ENCODE results near the gene DENND1B. TPM values are rescaled to one million over a fixed set of nuclear protein-coding genes. Genes with fewer than 3 reads are reported as not detected.
"Not testable (repeated sequence)": the region's sequence is repeated elsewhere in the genome, so short reads cannot be mapped to it uniquely, and the experiment has no call there.

Gene DENND1B
- total RNA-seq, 1 experiment from 2014 or later, result 20.9 TPM

DNA sequence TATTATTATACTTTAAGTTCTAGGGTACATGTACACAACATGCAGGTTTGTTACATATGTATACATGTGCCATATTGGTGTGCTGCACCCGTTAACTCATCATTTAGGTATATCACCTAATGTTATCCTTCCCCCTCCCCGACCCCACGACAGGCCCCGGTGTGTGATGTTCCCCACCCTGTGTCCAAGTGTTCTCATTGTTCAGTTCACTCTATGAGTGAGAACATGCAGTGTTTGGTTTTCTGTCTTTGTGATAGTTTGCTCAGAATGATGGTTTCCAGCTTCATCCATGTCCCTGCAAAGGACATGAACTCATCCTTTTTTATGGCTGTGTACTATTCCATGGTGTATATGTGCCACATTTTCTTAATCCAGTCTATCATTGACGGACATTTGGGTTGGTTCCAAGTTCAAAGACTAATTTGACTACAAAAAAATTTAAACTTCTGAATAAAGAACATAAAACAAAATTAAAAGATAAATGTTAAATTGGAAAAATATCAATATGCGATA is 22.6 kb downstream of the DENND1B start:
- BruUV-seq (replicated peaks); H3K4me3 Mint-ChIP-seq (ENCODE audit: unreplicated experiment); H3K27me3 Mint-ChIP-seq (ENCODE audit: insufficient read depth, unreplicated experiment); intact Hi-C loops (cut with micrococcal nuclease); H3K27ac Mint-ChIP-seq (ENCODE audit: low read depth, unreplicated experiment); DNase-seq (ENCODE audit: unreplicated experiment); H3K4me1 Mint-ChIP-seq (ENCODE audit: insufficient read depth, unreplicated experiment): not testable (repeated sequence)
- ChIA-PET POLR2A (interaction anchor here (0.6 to 1.2 kb wide), 2 partner anchors 21 to 1779 kb away, joined by 3 to 4 read pairs; no protein-coding TSS in a partner anchor), CTCF (interaction anchor here (0.6 kb wide), 1 partner anchor 9 kb away, joined by 3 read pairs; no protein-coding TSS in a partner anchor)
- peaks cover 17% of the 10 kb centered on the region for H3K9me3 Mint-ChIP-seq (ENCODE audit: unreplicated experiment)
- peaks cover 29% of the 10 kb centered on the region for H3K36me3 Mint-ChIP-seq (ENCODE audit: insufficient read depth, unreplicated experiment)

DNA sequence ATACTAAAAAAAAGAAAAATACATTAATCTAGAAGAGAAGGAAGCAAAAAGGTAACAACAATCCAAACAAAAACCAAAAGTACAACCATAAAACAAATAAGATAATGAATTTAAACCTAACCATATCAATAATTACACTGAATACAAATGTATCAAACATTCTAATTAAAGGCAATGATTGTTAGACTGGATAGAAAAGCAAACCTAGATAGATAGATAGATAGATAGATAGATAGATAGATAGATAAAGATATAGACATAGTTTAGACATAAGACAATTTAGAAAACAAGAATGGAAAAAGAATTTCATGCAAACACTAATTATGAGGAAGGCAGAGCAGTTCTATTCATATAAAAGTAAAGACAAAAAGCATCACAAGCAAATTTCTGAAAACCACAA is 24.9 kb downstream of the DENND1B start:
- Mint-ChIP-seq H3K4me1 (ENCODE audit: insufficient read depth, unreplicated experiment) (peaks cover 6% of the 10 kb centered on the region), H3K9me3 (ENCODE audit: unreplicated experiment) (peaks cover 17% of the 10 kb centered on the region), H3K27me3 (ENCODE audit: insufficient read depth, unreplicated experiment) (no peaks in the 10 kb centered on the region), H3K27ac (ENCODE audit: low read depth, unreplicated experiment) (peak overlapping the region; percentile 4), H3K4me3 (ENCODE audit: unreplicated experiment) (no peak overlapping the region), H3K36me3 (ENCODE audit: insufficient read depth, unreplicated experiment) (peaks cover 29% of the 10 kb centered on the region)
- intact Hi-C loops (cut with micrococcal nuclease), result no loop called here
- ChIA-PET POLR2A (interaction anchor here (0.6 to 1.7 kb wide), 5 partner anchors 10 to 48 kb away, joined by 3 to 6 read pairs (median 3); no protein-coding TSS in a partner anchor), CTCF (no interaction called here)
- no peak for DNase-seq (ENCODE audit: unreplicated experiment)
- BruUV-seq (replicated peaks), result no TSS peak
- TF ChIP-seq, protein P1, sequence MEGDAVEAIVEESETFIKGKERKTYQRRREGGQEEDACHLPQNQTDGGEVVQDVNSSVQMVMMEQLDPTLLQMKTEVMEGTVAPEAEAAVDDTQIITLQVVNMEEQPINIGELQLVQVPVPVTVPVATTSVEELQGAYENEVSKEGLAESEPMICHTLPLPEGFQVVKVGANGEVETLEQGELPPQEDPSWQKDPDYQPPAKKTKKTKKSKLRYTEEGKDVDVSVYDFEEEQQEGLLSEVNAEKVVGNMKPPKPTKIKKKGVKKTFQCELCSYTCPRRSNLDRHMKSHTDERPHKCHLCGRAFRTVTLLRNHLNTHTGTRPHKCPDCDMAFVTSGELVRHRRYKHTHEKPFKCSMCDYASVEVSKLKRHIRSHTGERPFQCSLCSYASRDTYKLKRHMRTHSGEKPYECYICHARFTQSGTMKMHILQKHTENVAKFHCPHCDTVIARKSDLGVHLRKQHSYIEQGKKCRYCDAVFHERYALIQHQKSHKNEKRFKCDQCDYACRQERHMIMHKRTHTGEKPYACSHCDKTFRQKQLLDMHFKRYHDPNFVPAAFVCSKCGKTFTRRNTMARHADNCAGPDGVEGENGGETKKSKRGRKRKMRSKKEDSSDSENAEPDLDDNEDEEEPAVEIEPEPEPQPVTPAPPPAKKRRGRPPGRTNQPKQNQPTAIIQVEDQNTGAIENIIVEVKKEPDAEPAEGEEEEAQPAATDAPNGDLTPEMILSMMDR (IDR thresholded peaks at IDR 0.05; ENCODE audit: unreplicated experiment), result no peak

DNA sequence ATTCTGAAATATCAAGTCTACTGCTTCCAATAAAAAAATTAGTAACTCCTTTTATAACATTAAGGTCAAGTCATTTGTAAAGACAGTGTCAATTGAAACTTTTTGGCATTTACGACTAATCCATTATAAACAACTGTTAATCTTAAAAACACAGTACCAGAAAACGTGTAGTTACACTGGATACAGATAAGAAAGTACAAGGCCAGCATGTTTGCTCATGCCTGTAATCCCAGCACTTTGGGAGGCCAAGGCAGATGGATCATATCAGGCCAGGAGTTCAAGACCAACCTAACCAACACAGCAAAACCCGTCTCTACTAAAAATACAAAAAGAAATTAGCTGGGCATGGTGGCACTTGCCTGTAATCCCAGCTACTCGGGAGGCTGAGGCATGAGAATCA is 29.4 kb downstream of the DENND1B start:
- Mint-ChIP-seq H3K9me3 (ENCODE audit: unreplicated experiment) (no peaks in the 10 kb centered on the region), H3K4me1 (ENCODE audit: insufficient read depth, unreplicated experiment) (peaks cover 6% of the 10 kb centered on the region), H3K36me3 (ENCODE audit: insufficient read depth, unreplicated experiment) (no peaks in the 10 kb centered on the region), H3K4me3 (ENCODE audit: unreplicated experiment) (no peak overlapping the region), H3K27ac (ENCODE audit: low read depth, unreplicated experiment) (no peak overlapping the region), H3K27me3 (ENCODE audit: insufficient read depth, unreplicated experiment) (no peaks in the 10 kb centered on the region)
- POLR2A ChIA-PET, result no interaction called here
- DNase-seq (ENCODE audit: unreplicated experiment), result no peak
- CTCF ChIA-PET, result interaction anchor here (1.1 kb wide), 1 partner anchor 122 kb away, joined by 3 read pairs; no protein-coding TSS in a partner anchor
- no TSS peak for BruUV-seq (replicated peaks)
- intact Hi-C loops (cut with micrococcal nuclease), result no loop called here
- TF ChIP-seq, protein P1 (IDR thresholded peaks at IDR 0.05; ENCODE audit: unreplicated experiment), result no peak

DNA sequence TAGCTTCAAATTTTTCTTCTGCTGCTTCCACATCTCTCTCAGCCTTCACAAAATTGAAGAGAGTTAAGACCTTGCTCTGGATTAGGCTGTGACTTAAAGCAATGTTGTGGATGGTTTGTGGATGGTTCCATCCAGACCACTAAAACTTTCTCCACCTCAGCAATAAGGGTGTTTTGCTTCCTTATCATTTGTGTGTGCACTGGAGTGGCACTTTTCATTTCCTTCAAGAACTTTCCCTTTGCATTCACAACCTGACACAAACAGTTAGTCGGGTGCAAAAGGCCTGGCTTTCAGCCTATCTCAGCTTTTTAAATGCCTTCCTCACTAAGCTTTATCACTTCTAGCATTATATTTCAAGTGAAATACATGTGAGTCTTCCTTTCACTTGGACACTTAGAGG is 30.3 kb downstream of the DENND1B start:
- H3K36me3 Mint-ChIP-seq (ENCODE audit: insufficient read depth, unreplicated experiment), result no peaks in the 10 kb centered on the region
- H3K4me1 Mint-ChIP-seq (ENCODE audit: insufficient read depth, unreplicated experiment), result peaks cover 6% of the 10 kb centered on the region
- H3K27ac Mint-ChIP-seq (ENCODE audit: low read depth, unreplicated experiment), result no peak overlapping the region
- ChIA-PET CTCF (interaction anchor here (0.7 to 0.9 kb wide), 3 partner anchors 90 to 179 kb away, joined by 3 read pairs; no protein-coding TSS in a partner anchor), POLR2A (interaction anchor here (0.6 to 1.5 kb wide), 3 partner anchors 26 to 283 kb away, joined by 3 to 6 read pairs (median 3); no protein-coding TSS in a partner anchor)
- no peaks in the 10 kb centered on the region for H3K27me3 Mint-ChIP-seq (ENCODE audit: insufficient read depth, unreplicated experiment)
- H3K4me3 Mint-ChIP-seq (ENCODE audit: unreplicated experiment), result no peak overlapping the region
- DNase-seq (ENCODE audit: unreplicated experiment), result no peak
- intact Hi-C loops (cut with micrococcal nuclease), result no loop called here
- no peaks in the 10 kb centered on the region for H3K9me3 Mint-ChIP-seq (ENCODE audit: unreplicated experiment)
- BruUV-seq (replicated peaks), result no TSS peak
- TF ChIP-seq, protein P1 (IDR thresholded peaks at IDR 0.05; ENCODE audit: unreplicated experiment), result no peak
